Upper lobe of right lung (tissue), 1 donor: ENCODE measurements around the gene AFF1. TPM values are rescaled to one million over a fixed set of nuclear protein-coding genes. Genes with fewer than 3 reads are reported as not detected.

ENCODE experiments used
- ATAC-seq: fragments of 200-7000 bp; cut with Tn5 transposase; one replicate; pipeline ENCODE4 v1.9.1; 2020; ENCODE audit warnings: mild to moderate bottlenecking, moderate library complexity
- DNase-seq: peaks from one replicate; pipeline ENCODE4 v3.0.0-alpha.2; 2020
- H3K27ac ChIP-seq: fragments of 200-600 bp; one replicate; pipeline ENCODE4 v1.8.0; 2022
- H3K27me3 ChIP-seq: fragments of 200-600 bp; one replicate; pipeline ENCODE4 v1.8.0; 2022; ENCODE audit warnings: mild to moderate bottlenecking
- H3K36me3 ChIP-seq: fragments of 200-600 bp; one replicate; pipeline ENCODE4 v1.8.0; 2022
- H3K4me1 ChIP-seq: fragments of 200-600 bp; one replicate; pipeline ENCODE4 v1.8.0; 2022
- H3K4me3 ChIP-seq: fragments of 200-600 bp; one replicate; pipeline ENCODE4 v1.8.0; 2022; ENCODE audit warnings: mild to moderate bottlenecking
- H3K9me3 ChIP-seq: fragments of 200-600 bp; one replicate; pipeline ENCODE4 v1.8.0; 2022
- intact Hi-C: fragments of 100-400 bp; cut with DNase I; formaldehyde crosslinking; loops from one replicate; pipeline ENCODE4 v1.11.0; 2022
- total RNA-seq: library from RNA; stranded (reverse); fragmentation: NEBNext Ultra II Directional; extraction: Animal tissue kit (Norgen Biotek cat#: 25700); gene quantifications from one replicate; pipeline ENCODE4 v1.2.1, GENCODE V29; 2021
- TF ChIP-seq, protein P1 (sequence below): fragments of 200-600 bp; IDR thresholded peaks from one replicate; pipeline ENCODE4 v1.8.0; 2022; ENCODE audit warnings: antibody characterized with exemption
- donor health status: DM: no; HTN: yes; CAD: no; lungs with severe emphysema.

The AFF1 gene
- total RNA-seq, 1 donor from 2014 or later = 103 TPM

- ATAC-seq = peak; percentile 29
- Histone ChIP-seq H3K27me3 (no peaks in the 10 kb centered on the region), H3K9me3 (no peaks in the 10 kb centered on the region), H3K4me1 (no peaks in the 10 kb centered on the region), H3K4me3 (no peak overlapping the region), H3K36me3 (no peaks in the 10 kb centered on the region), H3K27ac (no peak overlapping the region)
- TF ChIP-seq, protein P1, sequence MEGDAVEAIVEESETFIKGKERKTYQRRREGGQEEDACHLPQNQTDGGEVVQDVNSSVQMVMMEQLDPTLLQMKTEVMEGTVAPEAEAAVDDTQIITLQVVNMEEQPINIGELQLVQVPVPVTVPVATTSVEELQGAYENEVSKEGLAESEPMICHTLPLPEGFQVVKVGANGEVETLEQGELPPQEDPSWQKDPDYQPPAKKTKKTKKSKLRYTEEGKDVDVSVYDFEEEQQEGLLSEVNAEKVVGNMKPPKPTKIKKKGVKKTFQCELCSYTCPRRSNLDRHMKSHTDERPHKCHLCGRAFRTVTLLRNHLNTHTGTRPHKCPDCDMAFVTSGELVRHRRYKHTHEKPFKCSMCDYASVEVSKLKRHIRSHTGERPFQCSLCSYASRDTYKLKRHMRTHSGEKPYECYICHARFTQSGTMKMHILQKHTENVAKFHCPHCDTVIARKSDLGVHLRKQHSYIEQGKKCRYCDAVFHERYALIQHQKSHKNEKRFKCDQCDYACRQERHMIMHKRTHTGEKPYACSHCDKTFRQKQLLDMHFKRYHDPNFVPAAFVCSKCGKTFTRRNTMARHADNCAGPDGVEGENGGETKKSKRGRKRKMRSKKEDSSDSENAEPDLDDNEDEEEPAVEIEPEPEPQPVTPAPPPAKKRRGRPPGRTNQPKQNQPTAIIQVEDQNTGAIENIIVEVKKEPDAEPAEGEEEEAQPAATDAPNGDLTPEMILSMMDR = no peak
- no peak for DNase-seq
- intact Hi-C loops = loop anchor here (5.0 kb wide), 1 partner anchor 166 kb away; no protein-coding TSS in a partner anchor
Measured at GRCh38 chr4:86926435-86927086, 8.2 kb upstream of the AFF1 start.

GRCh38 chr4:86927843-86928395 lies 6.9 kb upstream of the AFF1 start:
- no peaks in the 10 kb centered on the region for H3K9me3 ChIP-seq
- H3K36me3 ChIP-seq = no peaks in the 10 kb centered on the region
- H3K4me3 ChIP-seq = no peak overlapping the region
- no peaks in the 10 kb centered on the region for H3K4me1 ChIP-seq
- intact Hi-C loops = loop anchor here (5.0 kb wide), 1 partner anchor 164 kb away; no protein-coding TSS in a partner anchor
- ATAC-seq (peak; percentile 57), DNase-seq (no peak)
- no peak overlapping the region for H3K27ac ChIP-seq
- TF ChIP-seq, protein P1 = no peak
- no peaks in the 10 kb centered on the region for H3K27me3 ChIP-seq

DNA sequence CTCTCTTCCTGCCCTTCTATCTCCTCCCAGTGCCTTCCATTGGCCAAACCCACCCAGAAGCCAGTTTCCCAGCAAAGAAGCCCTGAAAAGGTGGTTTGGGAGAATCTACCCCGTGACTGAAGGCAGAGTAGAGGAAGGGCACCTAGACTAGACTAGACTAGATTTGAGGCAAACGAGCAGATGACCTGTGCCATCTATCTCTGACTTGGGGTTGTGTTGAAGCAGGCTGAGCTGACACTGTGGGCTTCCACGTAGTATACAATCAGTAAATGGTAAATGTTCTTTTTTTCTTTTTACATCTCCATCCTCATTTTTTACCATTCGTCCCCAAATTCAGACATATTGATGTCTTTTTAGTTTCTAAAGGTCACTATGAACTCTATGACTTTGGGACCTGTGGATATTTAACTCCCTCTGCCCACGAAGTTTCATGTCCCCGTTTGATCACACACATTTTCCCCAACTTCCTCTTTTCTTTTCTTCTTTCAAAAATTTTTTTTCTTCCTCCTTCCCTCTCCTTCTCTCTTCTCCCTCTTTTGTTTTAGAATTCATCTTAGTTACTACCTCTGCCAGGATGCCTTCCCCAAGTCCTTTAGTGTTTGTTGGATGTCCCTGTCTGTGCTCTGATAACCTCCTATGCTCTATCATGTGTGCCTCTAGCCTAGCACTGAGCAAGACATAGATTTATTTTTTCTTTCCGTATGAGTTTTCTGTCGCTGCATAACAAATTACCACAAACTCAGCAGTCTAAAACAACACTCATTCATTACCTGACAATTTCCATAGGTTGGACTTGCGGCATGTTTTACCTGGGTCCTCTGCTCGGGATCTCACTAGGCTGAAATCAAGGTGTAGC lies 6.2 kb upstream of the AFF1 start:
- Histone ChIP-seq H3K27me3 (no peaks in the 10 kb centered on the region), H3K4me3 (no peak overlapping the region), H3K9me3 (no peaks in the 10 kb centered on the region), H3K4me1 (peaks cover 1% of the 10 kb centered on the region), H3K36me3 (no peaks in the 10 kb centered on the region), H3K27ac (no peak overlapping the region)
- TF ChIP-seq, protein P1 = no peak
- ATAC-seq (no peak), DNase-seq (no peak)
- intact Hi-C loops = loop anchor here (5.0 kb wide), 1 partner anchor 164 kb away; no protein-coding TSS in a partner anchor

DNA sequence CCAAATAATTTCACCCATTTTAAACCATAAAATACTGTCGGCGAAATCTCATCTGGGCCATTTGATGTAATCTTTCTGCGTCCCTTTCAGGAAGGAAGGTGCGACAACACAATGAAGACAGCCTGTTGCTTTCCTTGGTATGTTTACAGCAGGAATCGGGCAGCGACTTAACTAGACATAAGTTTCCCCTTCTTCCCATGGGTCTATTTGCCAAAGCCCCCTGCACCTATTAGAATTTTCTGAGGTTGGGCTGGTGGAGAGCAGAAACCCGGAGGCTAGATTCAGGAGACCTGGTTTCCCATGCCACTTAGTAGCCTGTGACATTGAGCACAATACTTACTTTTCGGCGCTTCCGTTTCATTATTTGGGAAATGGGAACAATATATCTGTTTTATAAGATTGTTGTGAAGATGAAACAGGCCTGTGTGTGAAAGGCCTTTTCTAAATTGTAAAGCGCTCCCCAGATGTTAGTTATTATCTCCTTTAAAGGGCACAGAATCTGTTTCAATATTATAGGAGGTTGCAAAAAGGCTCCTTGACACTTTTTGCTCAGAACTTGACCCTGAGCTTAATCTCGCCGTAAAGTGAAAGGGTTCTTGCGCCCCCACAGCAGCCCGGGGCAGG lies 552 bp upstream of the AFF1 start:
- TF ChIP-seq, protein P1 = no peak
- no peak for DNase-seq
- Histone ChIP-seq H3K9me3 (no peaks in the 10 kb centered on the region), H3K27ac (peak overlapping the region; percentile 89), H3K4me1 (peaks cover 26% of the 10 kb centered on the region), H3K27me3 (no peaks in the 10 kb centered on the region), H3K4me3 (peak overlapping the region; percentile 91), H3K36me3 (no peaks in the 10 kb centered on the region)
- ATAC-seq = no peak
- intact Hi-C loops = loop anchor here (10.0 kb wide), 1 partner anchor 71 kb away; no protein-coding TSS in a partner anchor

- H3K4me1 ChIP-seq = peaks cover 37% of the 10 kb centered on the region
- H3K27me3 ChIP-seq = no peaks in the 10 kb centered on the region
- DNase-seq (no peak), ATAC-seq (no peak)
- H3K36me3 ChIP-seq = no peaks in the 10 kb centered on the region
- H3K27ac ChIP-seq = peak overlapping the region; percentile 97
- H3K4me3 ChIP-seq = peak overlapping the region; percentile 91
- TF ChIP-seq, protein P1 = no peak
- no peaks in the 10 kb centered on the region for H3K9me3 ChIP-seq
- intact Hi-C loops = loop anchor here (10.0 kb wide), 1 partner anchor 69 kb away; no protein-coding TSS in a partner anchor
Measured at GRCh38 chr4:86935566-86935852, 698 bp downstream of the AFF1 start.
